Astrocyte of the cerebellum (primary cell): ENCODE measurements around the gene SNX1.
A peak's percentile ranks its signal among the peaks of the same experiment; 100 is the strongest.

Experiments used
- DNase-seq: peaks from one replicate; pipeline ENCODE4 v3.0.0-alpha.2; 2011; ENCODE audit warnings: low read depth
- H3K4me3 ChIP-seq: 2 replicates; pipeline ENCODE4 v1.5.1; 2011; ENCODE audit warnings: mild to moderate bottlenecking, low read depth, low read length, moderate library complexity
- CTCF ChIP-seq: IDR thresholded peaks from 2 replicates; pipeline ENCODE4 v1.5.1; 2012; ENCODE audit warnings: low read length, low read depth, moderate library complexity, mild to moderate bottlenecking; ENCODE audit errors: missing control alignments
- in situ Hi-C: cut with HindIII; loops from 2 replicates; pipeline ENCODE4 v1.10.0; 2017; ENCODE audit warnings: low sequenced_read_pairs

The SNX1 gene

GRCh38 chr15:64082757-64083156 is 13.0 kb upstream of the SNX1 start:
- in situ Hi-C loops, result no loop called here
- no peak overlapping the region for H3K4me3 ChIP-seq
- no peak for TF ChIP-seq CTCF
- DNase-seq, result no peak

- no peak for DNase-seq
- H3K4me3 ChIP-seq, result no peak overlapping the region
- in situ Hi-C loops, result no loop called here
- TF ChIP-seq CTCF, result no peak
These were observed 6.1 kb upstream of the SNX1 start for GRCh38 chr15:64089543-64090280.

GRCh38 chr15:64090527-64090926 is 5.3 kb upstream of the SNX1 start:
- TF ChIP-seq CTCF, result no peak
- in situ Hi-C loops, result no loop called here
- H3K4me3 ChIP-seq, result no peak overlapping the region
- no peak for DNase-seq

- DNase-seq, result no peak
- in situ Hi-C loops, result no loop called here
- TF ChIP-seq CTCF, result no peak
- peak overlapping the region; percentile 85 for H3K4me3 ChIP-seq
These were observed 3.5 kb upstream of the SNX1 start for GRCh38 chr15:64092075-64092820.

GRCh38 chr15:64092864-64093626 is 2.7 kb upstream of the SNX1 start:
- H3K4me3 ChIP-seq, result peak overlapping the region; percentile 85
- peak; percentile 14 for TF ChIP-seq CTCF
- in situ Hi-C loops, result no loop called here
- DNase-seq, result peak; percentile 53

- TF ChIP-seq CTCF, result no peak
- in situ Hi-C loops, result no loop called here
- H3K4me3 ChIP-seq, result peak within 1 kb of the TSS; percentile 85
- DNase-seq, result peak; percentile 97
These were observed 2.0 kb upstream of the SNX1 start, which contains the start of gene CIAO2A for GRCh38 chr15:64093627-64094417. TSS of gene CIAO2A (minus strand) at chr15:64093838. CDS start at chr15:64093768, 70 bp downstream.
